Stimulated activated CD8-positive, alpha-beta memory T cell treated with anti-CD3 and anti-CD28 coated beads, Interleukin-7, amount 100 ng/mL, for 48 hours (primary cell): ENCODE measurements around the gene ADGRF1.

ENCODE experiments used
- DNase-seq, 2 donors: peaks; one replicate each; pipeline ENCODE4 v3.0.0-alpha.2; 2020; ENCODE audit warnings: low read depth in 1 of 2; ENCODE audit errors: extremely low read depth in 1 of 2

ADGRF1 gene

DNA sequence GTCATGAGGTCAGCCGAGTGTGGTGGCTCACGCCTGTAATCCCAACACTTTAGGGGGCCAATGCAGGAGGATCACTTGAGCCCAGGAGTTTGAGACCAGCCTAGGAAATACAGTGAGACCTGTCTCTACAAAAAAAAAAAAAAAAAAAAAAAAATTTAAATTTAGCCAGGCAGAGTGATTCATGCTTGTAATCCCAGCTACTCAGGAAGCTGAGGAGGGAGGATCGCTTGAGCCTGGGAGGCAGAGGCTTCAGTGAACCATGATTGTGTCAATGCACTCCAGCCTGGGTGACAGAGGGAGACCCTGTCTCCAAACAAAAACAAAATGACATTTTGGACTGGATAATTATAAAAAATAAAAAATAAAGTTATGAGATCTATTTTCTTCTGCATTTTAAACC, 56.2 kb downstream of the ADGRF1 start:
- no peak for DNase-seq

- no peak for DNase-seq
Measured at GRCh38 chr6:46983007-46983411, 59.1 kb downstream of the ADGRF1 start.

DNA sequence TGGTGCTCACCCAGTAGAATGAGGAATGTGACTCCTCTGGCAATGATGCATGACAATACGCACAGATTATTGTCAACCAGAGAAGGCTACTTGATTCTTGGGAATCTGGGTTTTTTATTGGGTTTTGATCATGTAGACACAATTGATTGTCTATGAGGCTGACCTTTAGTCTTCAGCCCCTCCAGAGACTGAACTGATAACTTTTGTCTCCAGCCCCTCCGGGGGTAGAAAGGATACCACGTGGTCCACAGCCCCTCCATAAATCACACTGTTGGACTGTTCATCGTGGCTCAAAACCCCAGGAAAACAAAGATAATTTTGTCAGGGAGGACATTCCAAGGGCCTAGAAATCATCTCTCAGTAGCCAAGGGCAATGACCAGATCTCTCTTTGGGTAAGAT, 62.9 kb downstream of the ADGRF1 start:
- no peak for DNase-seq

- no peak for DNase-seq
Measured at GRCh38 chr6:46974786-46975185, 67.3 kb downstream of the ADGRF1 start.

GRCh38 chr6:46973029-46973428, 69.1 kb downstream of the ADGRF1 start:
- DNase-seq = no peak

- no peak for DNase-seq
Measured at GRCh38 chr6:46972531-46972930, 69.6 kb downstream of the ADGRF1 start.

GRCh38 chr6:46969206-46969605, 72.9 kb downstream of the ADGRF1 start:
- DNase-seq = no peak

- no peak for DNase-seq
Measured at GRCh38 chr6:46967826-46968349, 74.2 kb downstream of the ADGRF1 start.

- no peak for DNase-seq
Measured at GRCh38 chr6:46964716-46965519, 77.2 kb downstream of the ADGRF1 start.

DNA sequence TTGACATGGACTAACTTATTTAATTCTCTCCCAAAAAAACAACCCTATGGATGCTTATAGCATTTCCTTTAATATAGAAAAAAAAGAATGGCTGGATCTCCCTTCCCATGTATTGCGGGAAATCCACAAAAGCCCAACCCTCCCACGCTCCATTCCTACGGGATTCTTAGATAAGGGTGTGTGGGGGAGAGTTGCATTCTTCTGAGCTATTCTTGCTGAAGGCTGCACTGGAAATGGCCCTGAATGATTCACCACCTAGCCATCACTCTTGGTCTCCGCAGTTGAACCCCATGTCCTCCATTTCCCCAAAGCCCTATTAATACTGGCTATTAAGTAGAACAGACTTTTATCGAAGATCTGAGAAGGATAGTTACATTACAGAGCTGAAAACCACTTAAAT, 78.5 kb downstream of the ADGRF1 start:
- no peak for DNase-seq

- DNase-seq = no peak
Measured at GRCh38 chr6:46963039-46963438, 79.1 kb downstream of the ADGRF1 start.

DNA sequence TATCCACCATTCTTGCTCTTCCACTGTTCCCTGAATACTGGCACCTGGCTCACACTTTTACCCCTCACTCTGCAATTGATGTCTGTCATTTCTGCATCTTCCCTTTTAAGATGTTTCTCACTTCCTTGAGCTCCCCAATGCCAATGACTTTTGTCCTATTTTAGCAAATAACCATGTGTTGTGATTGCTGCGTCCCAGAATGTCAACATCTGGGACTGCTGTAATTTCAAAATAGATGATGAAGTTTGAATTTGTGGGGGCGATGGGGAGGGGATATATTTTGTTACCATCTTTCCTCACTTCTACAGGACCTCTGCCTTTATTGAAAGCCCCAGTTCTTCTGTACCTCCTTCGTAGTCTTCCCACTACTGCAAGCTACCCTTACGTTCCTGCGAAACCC, 80.4 kb downstream of the ADGRF1 start:
- DNase-seq = no peak

DNA sequence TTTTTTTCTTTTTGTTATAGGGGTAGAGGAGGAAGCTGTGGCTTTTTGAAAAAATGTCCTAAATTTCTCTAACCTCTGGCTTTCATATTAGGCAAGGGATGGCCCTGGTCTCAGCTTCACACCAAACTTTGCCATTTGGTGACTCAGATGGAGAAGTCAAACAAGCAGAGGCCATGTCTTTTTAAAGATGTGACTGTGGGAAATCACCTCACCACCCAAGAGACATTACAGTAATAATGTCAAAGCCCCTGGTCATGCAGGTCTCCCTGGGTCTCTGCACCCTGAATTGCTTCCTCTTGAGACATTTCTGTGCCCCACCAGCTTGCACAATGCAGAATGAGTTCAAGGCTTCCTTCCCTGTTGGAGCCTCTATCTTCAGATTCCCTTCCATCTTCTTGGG, 80.9 kb downstream of the ADGRF1 start:
- no peak for DNase-seq

- no peak for DNase-seq
Measured at GRCh38 chr6:46959419-46959818, 82.7 kb downstream of the ADGRF1 start.

- DNase-seq = no peak
Measured at GRCh38 chr6:46956409-46956808, 85.7 kb downstream of the ADGRF1 start.

- DNase-seq = no peak
Measured at GRCh38 chr6:46954837-46955451, 87.2 kb downstream of the ADGRF1 start.

DNA sequence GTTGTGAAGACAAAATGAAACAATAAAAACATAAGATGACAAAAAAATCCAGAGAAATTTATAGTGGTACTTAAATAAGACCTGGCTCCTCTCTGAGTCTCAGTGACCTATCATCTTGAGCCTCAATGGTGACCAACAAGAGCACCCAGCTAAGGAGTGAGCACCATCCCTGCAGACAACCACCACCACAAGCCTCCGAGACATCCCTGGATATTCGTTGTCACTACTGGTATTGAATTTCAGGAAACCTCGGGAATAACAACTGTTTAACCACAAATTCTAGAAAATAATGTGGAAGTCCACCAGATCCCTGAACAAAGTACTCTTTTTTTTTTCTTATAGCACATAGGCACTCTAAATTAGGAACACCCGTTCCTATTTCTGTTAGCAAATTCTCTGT, 88.2 kb downstream of the ADGRF1 start:
- DNase-seq = no peak

- no peak for DNase-seq
Measured at GRCh38 chr6:46949632-46950280, 92.4 kb downstream of the ADGRF1 start.

- DNase-seq = no peak
Measured at GRCh38 chr6:46948699-46949098, 93.4 kb downstream of the ADGRF1 start.
